Stimulated activated naive CD4-positive, alpha-beta T cell (primary cell): ENCODE data around the gene PARP11.

Source experiments
- DNase-seq, 6 experiments: peaks; one replicate each; lab custom pipeline; 2025; lab: John Stamatoyannopoulos, UW

The PARP11 gene, protein sequence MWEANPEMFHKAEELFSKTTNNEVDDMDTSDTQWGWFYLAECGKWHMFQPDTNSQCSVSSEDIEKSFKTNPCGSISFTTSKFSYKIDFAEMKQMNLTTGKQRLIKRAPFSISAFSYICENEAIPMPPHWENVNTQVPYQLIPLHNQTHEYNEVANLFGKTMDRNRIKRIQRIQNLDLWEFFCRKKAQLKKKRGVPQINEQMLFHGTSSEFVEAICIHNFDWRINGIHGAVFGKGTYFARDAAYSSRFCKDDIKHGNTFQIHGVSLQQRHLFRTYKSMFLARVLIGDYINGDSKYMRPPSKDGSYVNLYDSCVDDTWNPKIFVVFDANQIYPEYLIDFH

GRCh38 chr12:3872800-3873636, at the start of gene PARP11:
Gene PARP11 (minus strand): TSS chr12:3873399. CDS start chr12:3873229, 170 bp downstream.
- DNase-seq: peak; percentile 94 to 98 (median 96)

DNA sequence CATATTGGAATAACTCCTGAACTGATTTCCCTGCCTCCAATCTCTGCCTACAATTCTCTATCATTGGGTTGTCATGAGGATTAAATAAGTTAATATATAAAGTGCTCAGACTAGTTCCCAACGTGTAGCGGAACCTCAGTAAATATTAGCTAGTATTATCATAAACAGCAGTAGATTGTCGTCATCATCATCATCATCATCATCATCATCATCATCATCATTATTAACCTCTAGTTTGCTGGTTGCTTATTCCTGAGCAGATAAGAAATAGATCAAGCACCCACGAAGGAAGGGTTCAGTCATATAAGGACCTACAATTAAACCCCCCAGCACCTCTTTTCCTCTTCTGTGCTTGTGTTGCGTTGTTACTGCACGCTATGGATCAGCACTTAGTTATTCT, 48.8 kb upstream of the PARP11 start:
- no peak for DNase-seq

DNA sequence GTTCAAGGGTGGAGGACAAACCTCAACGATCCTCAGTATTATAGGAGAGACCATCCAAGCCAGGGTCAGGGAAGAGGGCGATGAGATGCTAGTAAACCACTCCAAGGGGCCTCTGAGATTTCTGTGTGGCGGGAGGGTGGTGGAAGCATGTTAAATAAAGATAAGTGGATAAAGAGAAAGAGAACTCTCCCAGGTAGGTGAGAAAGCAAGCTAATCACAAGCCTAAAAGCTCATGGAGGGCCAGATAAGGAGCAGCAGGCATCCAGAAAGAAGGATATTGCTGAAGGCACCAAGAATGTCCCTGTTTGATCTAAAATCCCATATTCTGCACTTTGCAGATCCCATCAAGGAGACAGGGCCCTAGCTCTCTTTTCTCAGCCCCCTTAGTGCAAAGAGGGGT, 48.3 kb upstream of the PARP11 start:
- no peak for DNase-seq

DNA sequence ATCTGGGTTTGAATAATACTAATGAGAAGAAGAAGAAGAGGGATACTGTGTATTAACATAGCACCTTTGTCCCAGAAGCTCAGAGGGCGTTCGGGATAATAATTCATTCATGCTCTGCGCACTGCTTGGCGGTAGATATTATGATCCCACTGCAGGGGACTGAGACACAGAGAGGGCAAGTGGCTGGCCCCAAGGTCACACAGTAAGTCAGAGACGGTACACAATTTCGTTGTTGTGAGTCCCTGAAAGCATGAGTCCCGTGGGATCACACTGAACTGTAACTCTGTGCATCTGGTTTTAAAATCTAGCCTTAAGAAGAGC, 47.9 kb upstream of the PARP11 start:
- DNase-seq: no peak

GRCh38 chr12:3920351-3921150, 47.4 kb upstream of the PARP11 start:
- no peak for DNase-seq

- no peak for DNase-seq
Measured at GRCh38 chr12:3913278-3913677, 40.1 kb upstream of the PARP11 start.

DNA sequence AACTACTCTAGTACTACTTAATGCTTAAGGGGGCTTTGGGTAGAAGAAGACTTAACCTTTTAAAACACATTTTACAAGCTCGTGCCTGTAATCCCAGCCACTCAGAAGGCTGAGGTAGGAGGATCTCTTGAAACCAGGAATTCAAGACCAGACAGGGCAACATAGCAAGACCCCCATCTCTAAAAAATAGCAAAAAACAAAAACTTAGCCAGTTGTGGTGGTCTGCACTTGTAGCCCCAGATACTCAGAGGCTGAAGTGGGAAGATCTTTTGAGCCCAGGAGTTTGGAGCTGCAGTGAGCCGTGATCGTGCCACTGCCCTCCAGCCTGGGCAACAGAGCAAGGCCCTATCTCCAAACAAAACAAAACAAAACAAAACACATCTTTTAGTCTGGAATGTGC, 39.7 kb upstream of the PARP11 start:
- DNase-seq: no peak

DNA sequence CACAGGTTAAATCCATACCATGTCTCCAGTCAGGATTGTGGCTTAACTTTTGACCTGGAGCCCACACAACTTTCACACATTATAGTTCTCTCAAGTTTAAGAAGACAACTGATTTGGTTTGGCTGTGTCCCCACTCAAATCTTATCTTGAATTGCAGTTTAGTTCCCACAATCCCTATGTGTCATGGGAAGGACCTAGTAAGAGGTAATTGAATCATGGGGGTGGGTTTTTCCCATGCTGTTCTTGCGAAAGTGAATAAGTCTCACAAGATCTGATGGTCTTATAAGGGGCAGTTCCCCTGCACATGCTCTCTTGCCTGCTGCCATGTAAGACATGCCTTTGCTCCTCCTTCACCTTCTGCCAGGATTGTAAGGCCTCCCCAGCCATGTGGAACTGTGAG, 38.2 kb upstream of the PARP11 start:
- no peak for DNase-seq

- DNase-seq: peak in 1 of 6 experiments; percentile 19
Measured at GRCh38 chr12:3905664-3906063, 32.5 kb upstream of the PARP11 start.

- DNase-seq: peak in 1 of 6 experiments; percentile 25
Measured at GRCh38 chr12:3904999-3905398, 31.8 kb upstream of the PARP11 start.

- DNase-seq: no peak
Measured at GRCh38 chr12:3902921-3903320, 29.7 kb upstream of the PARP11 start.

GRCh38 chr12:3901116-3901515, 27.9 kb upstream of the PARP11 start:
- no peak for DNase-seq

DNA sequence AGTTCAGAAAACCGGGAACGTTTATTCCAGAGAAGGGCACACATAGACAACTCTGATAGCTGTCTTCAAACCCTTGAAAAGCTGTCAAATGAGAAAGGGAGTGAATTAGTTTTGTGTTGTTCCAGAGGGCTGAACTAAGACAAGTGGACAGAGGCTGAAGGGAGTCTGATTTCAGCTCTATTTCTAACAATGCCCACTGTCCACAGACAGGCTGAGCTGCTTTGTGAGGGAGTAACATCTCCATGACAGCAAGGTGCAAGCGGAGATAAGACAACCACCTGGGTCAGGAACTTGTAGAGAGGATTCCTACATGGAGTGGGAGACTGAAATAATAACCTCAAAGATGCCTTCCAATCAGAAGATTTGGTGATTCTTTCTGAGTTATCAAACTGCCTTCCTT, 25.6 kb upstream of the PARP11 start:
- DNase-seq: no peak

DNA sequence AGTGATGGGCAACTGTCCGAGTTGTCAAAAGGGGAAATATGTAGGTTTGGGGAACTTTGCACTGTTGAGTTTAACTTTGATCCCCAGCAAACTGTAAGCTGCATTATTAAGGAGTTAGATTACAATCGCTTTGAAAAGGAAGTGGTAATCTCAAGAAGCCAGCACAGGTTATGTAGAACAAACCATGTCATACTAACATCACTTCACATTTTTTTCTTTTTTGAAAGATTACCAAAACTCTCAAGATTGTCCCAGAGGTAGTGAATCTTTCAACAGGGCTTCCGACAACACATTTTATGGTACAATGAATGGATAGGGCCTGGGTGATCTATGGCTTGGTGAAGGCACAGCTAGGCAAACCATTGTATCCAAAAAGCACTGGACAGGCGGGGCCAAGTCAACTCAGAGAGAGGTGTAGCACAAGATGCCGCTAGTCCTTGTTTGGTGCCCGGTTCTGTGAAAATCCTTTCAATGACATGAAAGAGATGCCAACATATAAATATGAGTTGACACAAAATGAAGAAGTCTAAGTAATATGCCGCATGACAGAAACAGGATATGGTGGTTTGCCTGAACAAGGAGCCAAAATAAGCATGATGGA, 24.3 kb upstream of the PARP11 start:
- peak in 5 of 6 experiments; percentile 6 to 74 (median 69) for DNase-seq

DNA sequence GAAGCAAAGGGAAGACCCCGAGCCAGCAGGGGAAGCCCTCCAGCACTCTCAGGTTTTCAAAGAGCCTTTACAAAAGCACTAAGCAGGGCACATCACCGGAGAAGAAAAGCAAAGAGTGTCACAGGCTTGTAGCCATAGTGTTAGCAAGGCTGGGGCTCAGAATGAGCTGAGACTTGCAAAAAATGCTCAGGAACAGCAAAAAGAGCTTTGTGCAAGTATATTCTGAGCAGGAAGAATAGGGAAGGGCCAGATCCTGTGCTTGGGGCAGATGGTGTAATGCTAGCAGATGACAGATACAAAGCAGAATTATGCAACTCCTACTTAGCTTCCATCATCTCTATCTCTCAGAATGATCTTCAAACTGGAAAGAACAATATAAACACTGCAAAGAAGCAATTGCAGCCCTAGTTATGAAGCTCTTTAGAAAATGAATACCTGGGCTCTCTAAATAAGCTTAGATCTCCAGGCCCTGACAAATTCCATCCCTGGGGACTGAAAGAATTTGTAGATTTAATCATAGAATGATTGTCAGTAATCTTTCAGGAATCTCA, 23.7 kb upstream of the PARP11 start:
- DNase-seq: no peak

DNA sequence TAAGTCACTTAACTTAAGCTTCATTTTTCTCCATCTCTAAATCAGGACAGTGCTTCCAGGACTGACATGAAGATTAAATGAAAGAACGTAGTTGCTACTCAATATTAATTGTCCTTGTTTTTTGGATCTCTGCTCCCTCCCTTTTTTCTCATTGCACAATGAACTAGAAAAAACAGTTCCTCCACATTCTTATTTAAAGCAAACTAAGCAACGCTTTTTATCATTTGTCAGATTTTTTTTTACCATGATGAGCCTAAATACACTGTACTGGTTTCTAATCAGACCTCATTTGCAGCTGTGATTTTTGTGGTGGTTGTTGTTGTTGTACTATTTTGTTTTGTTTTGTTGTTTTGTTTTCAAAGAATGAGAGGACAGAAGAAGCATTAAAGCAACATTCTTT, 23.2 kb upstream of the PARP11 start:
- no peak for DNase-seq

DNA sequence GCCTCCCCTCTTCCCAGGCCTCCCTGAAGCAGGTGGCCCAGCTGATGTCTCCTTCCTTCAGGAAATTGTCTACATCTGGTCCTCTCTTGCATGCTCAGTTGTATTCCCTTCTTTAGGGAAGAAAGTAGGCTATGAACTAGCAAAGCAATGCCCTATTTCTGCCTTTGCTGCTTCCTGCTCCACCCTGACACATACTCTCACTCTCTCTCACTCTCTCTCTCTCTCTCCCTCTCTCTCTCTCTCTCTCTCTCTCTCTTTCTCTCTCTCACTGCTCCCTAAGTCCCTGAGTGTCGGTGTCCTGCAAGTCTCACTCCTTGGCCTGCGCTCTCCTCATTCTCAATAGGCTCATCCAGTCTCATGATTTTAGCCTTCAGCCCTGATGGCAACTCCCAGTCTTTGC, 19.4 kb upstream of the PARP11 start:
- peak in 1 of 6 experiments; percentile 22 for DNase-seq

DNA sequence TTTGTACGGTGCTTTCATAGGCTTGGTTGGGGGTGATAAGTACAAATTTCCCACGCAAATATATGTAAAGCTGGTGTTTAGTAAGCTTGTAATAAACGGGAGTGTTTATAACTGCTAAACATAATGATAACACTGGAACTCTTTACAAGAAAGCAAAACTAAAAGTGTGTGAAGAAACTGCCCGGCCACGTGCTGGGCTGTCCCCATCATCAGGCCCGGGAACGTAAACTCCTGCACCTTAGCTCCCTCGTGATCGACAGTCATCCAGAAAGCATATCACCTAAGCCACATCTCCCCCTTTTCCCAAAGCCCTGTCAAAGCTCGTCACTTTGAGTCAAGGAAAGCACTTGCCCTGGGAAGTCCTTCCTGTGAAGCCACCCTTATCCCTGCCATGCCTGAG, 18.0 kb upstream of the PARP11 start:
- DNase-seq: no peak

- DNase-seq: no peak
Measured at GRCh38 chr12:3888659-3889058, 15.5 kb upstream of the PARP11 start.

- peak in 5 of 6 experiments; percentile 22 to 83 (median 43) for DNase-seq
Measured at GRCh38 chr12:3885277-3886094, 12.3 kb upstream of the PARP11 start.

GRCh38 chr12:3884671-3885070, 11.5 kb upstream of the PARP11 start:
- DNase-seq: no peak
